ENCODE measurements around the gene SERBP1.

Gene SERBP1

DNA sequence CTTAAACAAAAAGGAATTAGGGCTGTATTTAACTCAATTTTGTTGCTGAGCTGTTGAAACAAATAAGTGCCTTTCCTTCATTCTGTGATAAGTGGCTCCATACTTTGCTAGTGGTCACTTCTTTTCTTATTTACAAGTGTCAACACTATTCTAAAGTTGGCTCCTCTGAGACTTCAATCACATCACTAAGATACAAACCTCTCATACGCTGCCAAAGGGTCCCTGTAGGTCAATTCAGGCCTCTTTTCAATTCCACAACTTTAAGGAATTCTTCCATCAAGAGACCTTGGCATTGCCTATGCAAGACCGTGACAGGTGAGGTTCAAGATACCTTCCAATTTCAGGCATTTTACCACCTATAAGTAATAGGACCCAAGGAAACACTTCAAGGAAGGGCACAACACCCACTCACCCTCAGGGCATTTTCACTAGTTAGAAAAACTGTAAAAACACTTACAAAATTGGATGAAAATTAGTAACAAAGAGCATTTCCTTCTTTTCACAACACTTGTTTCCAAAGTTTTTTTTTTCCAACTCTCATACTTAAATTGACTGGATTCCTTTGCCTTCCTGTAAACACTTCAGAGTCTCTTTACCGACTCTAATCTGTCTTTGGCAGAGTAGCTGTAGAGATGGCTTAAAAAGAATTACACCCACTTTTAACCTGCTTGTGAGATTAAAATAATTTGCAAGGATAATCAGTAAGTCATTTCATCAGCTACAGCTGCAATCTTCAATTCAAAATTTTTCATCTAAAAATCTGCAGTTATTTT is 24.5 kb downstream of the SERBP1 start:
- no peak for DNase-seq

DNA sequence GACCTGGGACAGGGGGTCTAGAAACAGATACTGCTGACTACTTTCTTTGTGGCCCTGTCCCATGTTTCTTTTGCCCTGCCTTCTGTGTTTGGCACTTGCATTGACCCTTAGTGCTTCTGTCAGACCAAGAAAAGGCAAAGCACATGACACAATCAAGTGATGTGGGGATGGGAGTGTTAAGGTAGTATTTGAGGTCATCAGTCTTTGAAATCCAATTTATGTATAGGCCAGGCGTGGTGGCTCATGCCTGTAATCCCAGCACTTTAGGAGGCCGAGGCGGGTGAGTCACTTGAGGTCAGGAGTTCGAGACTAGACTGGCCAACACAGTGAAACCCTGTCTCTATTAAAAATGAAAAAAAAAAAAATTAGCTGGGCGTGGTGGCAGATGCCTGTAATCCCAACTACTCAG is 26.0 kb downstream of the SERBP1 start:
- DNase-seq, result no peak

GRCh38 chr1:67401443-67401842 is 28.8 kb downstream of the SERBP1 start:
- DNase-seq, result no peak

- peak; percentile 90 for DNase-seq
Observed at GRCh38 chr1:67400029-67400786, 30.0 kb downstream of the SERBP1 start.

DNA sequence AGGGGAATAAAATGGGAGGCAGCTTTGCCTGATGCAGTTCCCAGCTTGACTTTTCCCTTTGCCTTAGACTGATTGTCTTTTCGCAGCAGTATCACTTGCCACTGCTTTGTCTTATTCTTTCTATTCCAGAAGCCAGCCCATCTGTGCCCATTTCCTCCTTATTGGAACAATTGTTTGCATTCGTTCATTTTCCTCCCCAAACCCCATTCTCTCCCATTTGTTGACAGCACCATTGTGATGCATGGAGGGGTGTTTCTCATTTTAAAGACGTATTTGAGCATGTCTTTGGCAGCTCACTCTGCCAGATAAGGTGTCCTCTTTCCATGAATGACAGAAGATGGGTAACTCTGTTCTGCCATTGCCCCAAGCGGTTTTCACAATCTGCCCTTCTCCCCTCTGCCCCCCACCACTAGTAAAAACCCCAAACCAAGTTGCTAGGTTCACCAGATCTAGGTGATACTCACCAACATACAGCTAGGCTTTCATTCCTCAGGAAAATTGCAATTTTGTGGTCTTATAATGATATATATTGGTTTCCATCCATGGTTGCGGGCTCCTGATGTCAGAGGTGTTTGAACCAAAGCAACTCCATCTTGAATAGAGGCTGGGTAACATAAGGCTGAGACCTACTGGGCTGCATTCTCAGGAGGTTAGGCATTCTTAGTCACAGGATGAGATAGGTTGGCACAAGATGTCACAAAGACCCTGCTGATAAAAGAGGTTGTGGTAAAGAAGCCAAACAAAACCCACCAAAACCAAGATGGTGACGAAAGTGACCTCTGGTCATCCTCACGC is 30.8 kb downstream of the SERBP1 start:
- no peak for DNase-seq

DNA sequence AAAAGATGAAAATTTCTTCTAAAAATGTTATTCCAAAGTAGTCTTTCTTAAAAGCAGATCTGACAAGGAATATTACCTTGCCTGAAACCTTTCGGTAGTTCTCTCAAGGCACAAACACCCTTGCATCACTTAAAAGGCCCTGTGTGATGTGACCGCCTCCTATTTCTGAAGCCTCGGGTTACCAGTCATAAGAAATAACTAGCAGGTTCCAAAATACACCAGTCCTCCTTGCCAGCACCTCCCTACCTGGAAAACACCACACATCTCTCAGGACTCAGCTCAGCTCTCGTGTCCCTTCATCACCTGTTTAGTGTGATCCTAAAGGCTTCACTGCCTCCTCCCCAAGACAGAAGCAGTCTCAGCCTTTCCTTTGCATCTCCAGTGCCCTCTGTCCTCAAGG is 35.7 kb downstream of the SERBP1 start:
- DNase-seq, result no peak

DNA sequence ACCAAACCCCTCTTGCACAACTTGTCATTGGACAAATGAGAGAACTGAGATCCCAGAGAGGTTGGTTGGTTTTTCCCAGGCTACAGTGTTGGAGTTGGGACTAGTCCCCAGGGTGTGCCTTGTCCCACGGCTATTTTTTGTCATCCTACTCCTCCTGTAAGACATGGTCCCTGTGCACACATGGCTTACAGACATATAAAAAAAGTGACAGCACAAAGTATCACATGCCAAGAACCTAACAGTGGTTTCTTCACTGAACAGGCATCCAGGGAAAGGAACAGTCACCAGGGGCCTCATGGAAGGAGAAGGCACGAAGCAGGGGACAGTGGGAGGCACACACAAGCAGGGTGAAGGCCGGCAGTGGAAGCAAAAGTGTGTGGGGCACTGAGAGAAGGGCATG is 36.5 kb downstream of the SERBP1 start:
- DNase-seq, result no peak

DNA sequence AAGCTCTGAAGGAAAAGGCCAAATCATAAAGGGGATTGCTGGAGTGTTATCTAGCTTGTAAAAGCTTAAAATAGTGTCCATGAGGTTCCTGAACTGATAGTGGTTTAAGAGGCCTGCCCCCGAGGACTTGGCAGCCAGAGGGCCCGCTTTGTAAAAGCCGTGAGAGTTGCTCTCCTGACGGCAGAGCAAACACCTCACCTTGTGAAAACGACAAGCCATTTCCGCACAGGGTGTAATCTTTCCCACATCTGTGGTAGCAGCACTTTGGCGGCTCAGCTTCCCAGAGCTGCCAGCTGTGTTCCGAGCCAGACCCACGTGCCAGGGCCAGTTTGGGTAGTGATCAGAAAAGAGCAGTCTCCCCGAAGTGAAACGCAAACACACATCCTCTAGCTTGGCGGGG is 37.0 kb downstream of the SERBP1 start:
- no peak for DNase-seq

DNA sequence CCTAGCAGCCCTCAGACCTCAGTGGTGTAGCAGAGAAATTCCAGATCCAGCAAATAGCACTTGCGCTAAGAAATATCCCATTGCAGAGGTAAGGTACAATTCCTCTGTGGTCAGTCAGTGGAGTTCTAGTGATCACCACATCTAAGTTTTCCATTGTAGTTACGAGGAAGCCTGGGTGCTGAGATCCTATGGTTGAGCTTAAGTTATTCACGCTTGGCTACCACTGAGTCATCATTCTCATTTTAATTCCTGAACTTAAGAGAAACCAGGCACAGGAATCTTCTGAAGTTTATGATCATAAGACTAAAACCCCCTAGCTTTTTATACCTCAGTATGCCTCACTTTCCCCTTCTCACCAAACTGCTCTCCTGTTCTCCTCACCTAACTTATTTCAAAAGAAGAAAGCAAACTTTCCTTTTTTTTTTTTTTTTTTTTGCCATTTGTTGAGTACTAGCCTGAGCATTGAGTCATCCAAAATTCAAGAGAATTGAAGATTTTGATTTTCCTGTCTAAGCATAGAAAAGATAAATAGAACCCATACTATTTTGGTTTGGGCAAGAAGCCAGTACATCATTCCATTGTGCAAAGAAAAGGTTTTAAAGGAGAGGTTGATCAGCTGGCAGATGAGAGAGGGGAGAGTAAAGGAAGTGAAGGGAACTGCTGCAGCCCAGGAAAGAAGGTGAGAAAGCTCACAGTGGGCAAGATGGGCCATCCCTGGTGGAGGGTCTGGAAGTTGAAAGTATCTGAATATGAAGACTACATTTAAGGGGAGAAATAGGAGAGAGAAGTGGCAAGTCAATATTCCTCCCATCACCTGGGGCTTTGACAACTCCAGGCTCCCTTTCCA is 39.9 kb downstream of the SERBP1 start:
- no peak for DNase-seq

DNA sequence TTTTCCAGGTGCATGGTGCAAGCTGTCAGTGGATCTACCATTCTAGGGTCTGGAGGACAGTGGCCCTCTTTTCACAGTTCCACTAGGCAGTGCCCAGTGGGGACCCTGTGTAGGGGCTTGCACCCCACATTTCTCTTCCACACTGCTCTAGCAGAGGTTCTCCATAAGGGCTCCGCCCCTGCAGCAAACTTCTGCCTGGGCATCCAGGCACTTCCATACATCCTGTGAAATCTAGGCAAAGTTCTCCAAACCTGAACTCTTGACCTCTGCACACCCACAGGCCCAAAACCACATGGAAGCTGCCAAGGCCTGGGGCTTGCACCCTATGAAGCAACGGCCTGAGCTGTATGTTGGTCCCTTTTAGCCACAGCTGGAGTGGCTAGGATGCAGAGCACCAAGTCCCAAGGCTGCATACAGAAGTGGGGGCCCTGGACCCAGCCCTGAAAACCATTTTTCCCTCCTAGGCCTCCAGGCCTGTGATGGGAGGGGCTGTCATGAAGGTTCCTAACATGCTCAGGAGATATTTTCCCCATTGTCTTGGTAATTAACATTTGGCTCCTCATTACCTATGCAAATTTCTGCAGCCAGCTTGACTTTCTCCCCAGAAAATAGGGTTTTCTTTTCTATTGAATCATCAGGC is 46.1 kb downstream of the SERBP1 start:
- no peak for DNase-seq

- no peak for DNase-seq
Observed at GRCh38 chr1:67382292-67382691, 47.9 kb downstream of the SERBP1 start.

DNA sequence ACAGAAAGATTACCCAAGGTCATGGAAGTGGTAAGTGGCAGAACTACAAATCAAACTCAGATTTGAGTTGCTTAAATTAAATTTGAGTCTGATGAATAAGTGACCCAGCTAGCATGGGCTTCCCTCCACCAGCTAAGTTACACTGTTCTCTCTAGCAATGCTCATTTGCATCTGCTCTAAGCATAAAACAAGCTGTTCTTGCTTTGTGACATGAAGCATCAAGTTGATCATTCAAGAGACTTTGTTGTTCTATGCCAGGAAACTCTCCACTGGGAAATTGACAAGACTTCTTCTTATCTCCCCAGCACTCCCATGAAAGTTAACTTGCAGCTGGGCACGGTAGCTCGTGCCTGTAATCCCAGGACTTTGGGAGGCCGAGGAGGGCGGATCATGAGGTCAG is 49.0 kb downstream of the SERBP1 start:
- no peak for DNase-seq

DNA sequence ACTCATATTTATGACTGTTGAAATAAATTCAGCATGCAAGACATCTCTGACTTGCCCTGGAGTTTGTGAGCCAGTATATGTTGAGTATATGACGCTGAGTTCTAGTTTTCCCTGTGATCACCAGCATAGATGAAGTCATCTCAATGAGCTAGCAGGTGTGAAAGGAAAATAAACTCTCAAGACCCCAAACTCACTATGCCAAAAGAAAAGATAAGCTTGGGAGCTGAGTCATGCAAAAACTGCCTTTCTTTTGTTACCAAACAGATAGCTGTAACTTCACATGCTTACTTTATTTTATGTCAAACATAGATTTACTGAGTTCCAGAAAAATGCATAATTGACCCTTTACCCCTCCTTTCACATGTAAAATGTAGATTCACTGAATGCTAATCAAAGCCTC is 52.9 kb downstream of the SERBP1 start:
- no peak for DNase-seq

GRCh38 chr1:67376381-67376780 is 53.8 kb downstream of the SERBP1 start:
- no peak for DNase-seq

DNA sequence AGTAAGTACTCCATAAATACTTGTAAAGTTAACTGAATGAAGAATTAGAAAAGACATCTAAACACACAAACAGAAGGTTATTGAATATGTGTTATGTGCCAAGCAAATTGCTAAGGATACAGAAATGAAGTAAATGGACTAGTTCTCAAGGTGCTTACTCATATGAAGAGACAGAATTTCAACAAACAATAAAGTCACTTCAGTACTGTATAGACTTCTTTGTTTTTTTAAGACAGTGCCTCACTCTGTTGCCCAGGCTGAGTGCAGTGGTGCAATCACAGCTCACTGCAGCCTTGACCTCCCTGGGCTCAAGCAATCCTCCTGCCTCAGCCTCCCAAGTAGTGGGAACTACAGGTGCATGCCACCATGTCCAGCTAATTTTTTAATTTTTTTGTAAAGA is 57.3 kb downstream of the SERBP1 start:
- DNase-seq, result no peak

GRCh38 chr1:67372136-67372535 is 58.1 kb downstream of the SERBP1 start:
- no peak for DNase-seq

DNA sequence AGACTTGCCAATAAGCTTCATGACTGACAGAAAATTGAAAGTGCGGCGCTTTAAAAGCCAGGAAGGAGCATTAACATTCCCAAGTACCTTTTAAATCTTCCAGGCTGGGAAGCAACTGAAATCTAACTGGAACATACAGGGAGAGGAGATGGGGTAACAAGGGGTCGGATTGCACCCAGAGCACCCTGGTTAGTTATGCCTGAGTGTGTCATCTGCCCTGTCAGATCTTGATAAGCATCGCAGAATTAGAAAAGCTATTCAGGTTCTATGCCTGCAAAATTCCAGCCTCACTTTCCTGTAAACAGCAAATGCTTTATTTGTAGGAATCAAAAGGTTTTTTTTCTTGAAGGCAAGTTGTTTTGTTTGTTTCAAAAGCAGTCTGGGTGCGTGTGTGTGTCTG is 58.5 kb downstream of the SERBP1 start:
- DNase-seq, result no peak

- DNase-seq, result no peak
Observed at GRCh38 chr1:67371043-67371442, 59.2 kb downstream of the SERBP1 start.

- DNase-seq, result no peak
Observed at GRCh38 chr1:67368046-67368514, 62.1 kb downstream of the SERBP1 start.

- no peak for DNase-seq
Observed at GRCh38 chr1:67367370-67368045, 62.7 kb downstream of the SERBP1 start.

DNA sequence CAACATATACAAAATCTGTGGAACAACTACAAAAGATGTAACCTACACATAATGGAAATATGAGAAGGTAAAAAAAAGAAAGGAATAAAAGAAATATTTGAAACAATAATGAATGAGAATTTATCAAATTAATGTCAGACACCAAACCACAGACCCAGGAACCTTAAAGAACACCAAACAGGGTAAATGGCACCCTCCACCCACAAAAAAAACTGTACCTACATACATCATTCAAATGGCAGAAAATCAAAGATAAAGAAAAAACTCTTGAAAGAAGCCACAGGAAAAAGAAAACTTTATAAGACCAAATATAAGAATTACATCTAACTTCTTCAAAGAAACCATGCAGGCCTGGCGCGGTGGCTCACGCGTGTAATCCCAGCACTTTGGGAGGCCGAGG is 68.6 kb downstream of the SERBP1 start:
- DNase-seq, result no peak

GRCh38 chr1:67359592-67359991 is 70.6 kb downstream of the SERBP1 start:
- DNase-seq, result no peak

Measured in stimulated activated CD4-positive, alpha-beta T cell treated with anti-CD3 and anti-CD28 coated beads, Interleukin-1b, Interleukin-23, amount 100 ng/mL, for 48 hours (primary cell).